GM12878 (cell line): ENCODE data around the gene VSTM2B. TPM values are rescaled to one million over a fixed set of nuclear protein-coding genes. Genes with fewer than 3 reads are reported as not detected.

Source experiments
- ATAC-seq: fragments of 200-7000 bp; cut with Tn5 transposase; 3 replicates; pipeline ENCODE4 v1.9.1; 2020; ENCODE audit warnings: mild to moderate bottlenecking, moderate library complexity
- BruUV-seq: library from RNA; stranded (reverse); fragments of 400-500 nt; replicated peaks from 2 replicates; lab custom pipeline; 2021; lab: Mats Ljungman, UMichigan
- CTCF ChIA-PET: fragments of 300-600 bp; sonication (Branson Sonifier 250); formaldehyde crosslinking; extraction: SDS; loops from one replicate; lab custom pipeline; 2021; ENCODE audit warnings: inconsistent platforms; lab: Yijun Ruan, JAX
- POLR2A ChIA-PET: fragments of 350-600 bp; formaldehyde crosslinking; extraction: SDS; loops from one replicate; lab custom pipeline; 2021; ENCODE audit warnings: inconsistent platforms; lab: Charles Lee
- RAD21 ChIA-PET: fragments of 300-600 bp; sonication (Branson Sonifier 250); formaldehyde crosslinking; loops from one replicate; lab custom pipeline; 2023; ENCODE audit warnings: antibody characterized with exemption; ENCODE audit not compliant: unreplicated experiment; lab: Charles Lee
- SMC1A ChIA-PET: fragments of 300-600 bp; sonication (Branson Sonifier 250); formaldehyde crosslinking; loops from one replicate; lab custom pipeline; 2023; ENCODE audit not compliant: unreplicated experiment, uncharacterized antibody; lab: Charles Lee
- DNase-seq: peaks from one replicate; pipeline ENCODE4 v3.0.0-alpha.2; 2011; ENCODE audit warnings: low read depth, low spot score
- FAIRE-seq: peaks from 3 replicates; lab custom pipeline; 2011; peaks lifted over from hg19 to GRCh38; lab: Jason Lieb, UNC
- H2AFZ ChIP-seq: 2 replicates; pipeline ENCODE4 v1.6.0; 2011; ENCODE audit warnings: low read depth, low read length, control low read depth; ENCODE audit not compliant: control insufficient read depth
- H3K27ac ChIP-seq: 2 replicates; pipeline ENCODE4 v1.5.1; 2011; ENCODE audit warnings: control low read depth; ENCODE audit not compliant: control insufficient read depth, insufficient read depth
- H3K27me3 ChIP-seq, 2 experiments: replicated peaks in 1 of 2; 2 replicates each; pipeline versions ENCODE4 v1.6.0 to v1.6.1; 2011; ENCODE audit warnings: low read length in 1 of 2; ENCODE audit not compliant: control insufficient read depth in 2 of 2, insufficient read depth in 2 of 2
- H3K36me3 ChIP-seq, 2 experiments: 2 replicates each; pipeline ENCODE4 v1.5.1; 2011; ENCODE audit warnings: low read length in 1 of 2; ENCODE audit not compliant: control insufficient read depth in 2 of 2, insufficient read depth in 2 of 2
- H3K4me1 ChIP-seq: 2 replicates; pipeline ENCODE4 v1.6.1; 2011; ENCODE audit warnings: mild to moderate bottlenecking, low read length, moderate library complexity, mixed read lengths; ENCODE audit not compliant: control insufficient read depth, insufficient read depth
- H3K4me2 ChIP-seq: 2 replicates; pipeline ENCODE4 v1.6.0; 2011; ENCODE audit warnings: control low read depth; ENCODE audit not compliant: control insufficient read depth, insufficient read depth
- H3K4me3 ChIP-seq: fragments of 200-600 bp; sonication (generic); 2 replicates; pipeline ENCODE4 v1.5.1; 2016
- H3K79me2 ChIP-seq: 2 replicates; pipeline ENCODE4 v1.6.0; 2011; ENCODE audit warnings: low read length; ENCODE audit not compliant: control insufficient read depth, insufficient read depth
- H3K9ac ChIP-seq: 2 replicates; pipeline ENCODE4 v1.8.0; 2011; ENCODE audit warnings: low read length, control low read depth, mixed read lengths; ENCODE audit not compliant: control insufficient read depth, insufficient read depth
- H3K9me3 ChIP-seq: replicated peaks from 3 replicates; pipeline ENCODE4 v1.5.1; 2011; ENCODE audit warnings: mild to moderate bottlenecking, low read length; ENCODE audit not compliant: control insufficient read depth, insufficient read depth
- H4K20me1 ChIP-seq: 2 replicates; pipeline ENCODE4 v1.6.0; 2011; ENCODE audit not compliant: control insufficient read depth, insufficient read depth
- CBFB ChIP-seq: IDR thresholded peaks from 2 replicates; pipeline ENCODE4 v1.6.1; 2016; ENCODE audit warnings: antibody characterized with exemption, low read depth
- CEBPB ChIP-seq, 2 experiments: fragments of 150-350 bp in 1 of 2; IDR thresholded peaks; 2 replicates each; pipeline ENCODE4 v1.6.1; 2012 to 2014; ENCODE audit warnings: low read depth in 2 of 2, low read length in 2 of 2, borderline replicate concordance in 1 of 2, inconsistent platforms in 1 of 2
- CREB1 ChIP-seq: IDR thresholded peaks from 2 replicates; pipeline ENCODE4 v1.6.1; 2012; ENCODE audit warnings: low read depth, mild to moderate bottlenecking, inconsistent platforms
- ETV6 ChIP-seq, 2 experiments: fragments of 450-650 bp in 1 of 2; IDR thresholded peaks in 1 of 2; conservative IDR thresholded peaks in 1 of 2; 2 replicates each; pipeline ENCODE4 v1.6.1; 2014; ENCODE audit warnings: antibody characterized with exemption in 1 of 2, borderline replicate concordance in 1 of 2, low read depth in 1 of 2, mild to moderate bottlenecking in 1 of 2, moderate library complexity in 1 of 2
- MEF2B ChIP-seq: fragments of 450-650 bp; IDR thresholded peaks from 2 replicates; pipeline ENCODE4 v1.6.1; 2018; ENCODE audit warnings: mild to moderate bottlenecking, moderate library complexity; ENCODE audit not compliant: partially characterized antibody, poor library complexity, severe bottlenecking
- MYB ChIP-seq: fragments of 150-350 bp; IDR thresholded peaks from 2 replicates; pipeline ENCODE4 v1.6.1; 2014; ENCODE audit warnings: mild to moderate bottlenecking, low read depth, low read length, borderline replicate concordance
- MYC ChIP-seq: IDR thresholded peaks from 2 replicates; pipeline ENCODE4 v1.6.1; 2011; ENCODE audit warnings: mild to moderate bottlenecking, low read length, moderate library complexity, inconsistent platforms; ENCODE audit not compliant: insufficient read depth, insufficient replicate concordance, insufficient read length, severe bottlenecking
- NBN ChIP-seq: fragments of 450-650 bp; IDR thresholded peaks from 2 replicates; pipeline ENCODE4 v1.6.1; 2016
- NR2F1 ChIP-seq: fragments of 450-650 bp; conservative IDR thresholded peaks from 2 replicates; pipeline ENCODE4 v1.6.1; 2017; ENCODE audit warnings: mild to moderate bottlenecking
- RBBP5 ChIP-seq: fragments of 200-600 bp; sonication (generic); conservative IDR thresholded peaks from 2 replicates; pipeline ENCODE4 v1.6.1; 2016
- ZNF384 ChIP-seq: IDR thresholded peaks from 2 replicates; pipeline ENCODE4 v1.6.1; 2012; ENCODE audit warnings: low read depth, mild to moderate bottlenecking, low read length, improper control_type of control experiment, borderline replicate concordance
- WGBS: methylation state at CpG from one replicate; pipeline ENCODE4 v1.1.6; 2016; ENCODE audit warnings: low lambda C conversion rate; ENCODE audit not compliant: insufficient replicate concordance, insufficient coverage; ENCODE audit errors: missing lambda C conversion rate; 5-methylcytosine and 5-hydroxymethylcytosine counted together
- in situ Hi-C: fragments of 300-500 bp; cut with MboI; formaldehyde crosslinking; loops from 9 replicates; pipeline ENCODE4 v1.14.3; 2018; ENCODE audit warnings: mixed read lengths
- intact Hi-C: fragments of 100-400 bp; cut with micrococcal nuclease; formaldehyde crosslinking; loops from one replicate; pipeline ENCODE4 v1.14.2; 2022; ENCODE audit not compliant: unreplicated experiment
- polyA plus RNA-seq, 11 experiments: library from polyadenylated mRNA; depleted of rRNA in 4 of 11; unstranded in 6 of 11; stranded (reverse) in 5 of 11; fragments of >200 nt; fragmentation: Nextera tagmentation in 4 of 11; fragmentation: Illumina TruSeq in 1 of 11; extraction: Ambion mirVana in 4 of 11; extraction: Trizol in 1 of 11; gene quantifications; 1 replicate in 1 of 11; 2 replicates in 10 of 11; pipeline versions ENCODE4 v1.2.1 to v1.2.3, GENCODE V29; 2011 to 2016; ENCODE audit warnings: inconsistent platforms in 2 of 11, missing spikeins in 2 of 11, low read depth in 1 of 11
- total RNA-seq, 4 experiments: library from RNA; depleted of rRNA in 3 of 4; stranded (reverse); fragments of >200 nt in 3 of 4; fragmentation: Illumina TruSeq in 1 of 4; extraction: Trizol in 1 of 4; gene quantifications; 2 replicates each; pipeline versions ENCODE4 v1.2.1 to v1.2.3, GENCODE V29; 2013 to 2021
- TF ChIP-seq, protein P1 (sequence below): fragments of 150-350 bp; IDR thresholded peaks from 2 replicates; pipeline ENCODE4 v1.6.1; 2014; ENCODE audit warnings: mild to moderate bottlenecking, low read depth, low read length
- TF ChIP-seq, protein P2 (sequence below): fragments of 450-650 bp; IDR thresholded peaks from 2 replicates; pipeline ENCODE4 v1.6.1; 2017; ENCODE audit warnings: mild to moderate bottlenecking, moderate library complexity

VSTM2B gene
- total and polyA plus RNA-seq, 10 of the 15 experiments (the other 5 are each of a cell fraction or from before 2014, with no cell fraction given): not detected

- Histone ChIP-seq H2AFZ (no peak overlapping the region), H3K27me3 (no peaks in the 10 kb centered on the region), H3K9me3 (no peaks in the 10 kb centered on the region; the same call in 2 of the 3 replicates), H4K20me1 (no peaks in the 10 kb centered on the region), H3K4me3 (no peak overlapping the region), H3K36me3 (no peaks in the 10 kb centered on the region), H3K27ac (no peak overlapping the region), H3K9ac (no peak overlapping the region), H3K4me1 (peaks cover 15% of the 10 kb centered on the region), H3K4me2 (no peak overlapping the region), H3K79me2 (no peaks in the 10 kb centered on the region)
- 0% methylated on average over 3 of the region's 3 CpGs for WGBS
- ATAC-seq: no peak
- ChIA-PET RAD21 (no interaction called here), CTCF (interaction anchor here (0.9 kb wide), 1 partner anchor 12 kb away, joined by 3 read pairs; no protein-coding TSS in a partner anchor), SMC1A (no interaction called here), POLR2A (no interaction called here)
- intact Hi-C loops: no loop called here
- TF ChIP-seq MYB (no peak), ZNF384 (no peak), ETV6 (conservative IDR thresholded peaks at IDR 0.05 in 1 of 2, IDR thresholded peaks at IDR 0.05 in 1 of 2; ENCODE audit: borderline replicate concordance in 1 of 2, low read depth in 1 of 2) (no peak), RBBP5 (no peak), MYC (no peak), MEF2B (no peak), CEBPB (IDR thresholded peaks at IDR 0.05; ENCODE audit: borderline replicate concordance in 1 of 2, low read depth in 2 of 2, low read length in 2 of 2) (no peak), NR2F1 (no peak), CREB1 (no peak), CBFB (no peak), NBN (no peak)
- TF ChIP-seq, protein P1, sequence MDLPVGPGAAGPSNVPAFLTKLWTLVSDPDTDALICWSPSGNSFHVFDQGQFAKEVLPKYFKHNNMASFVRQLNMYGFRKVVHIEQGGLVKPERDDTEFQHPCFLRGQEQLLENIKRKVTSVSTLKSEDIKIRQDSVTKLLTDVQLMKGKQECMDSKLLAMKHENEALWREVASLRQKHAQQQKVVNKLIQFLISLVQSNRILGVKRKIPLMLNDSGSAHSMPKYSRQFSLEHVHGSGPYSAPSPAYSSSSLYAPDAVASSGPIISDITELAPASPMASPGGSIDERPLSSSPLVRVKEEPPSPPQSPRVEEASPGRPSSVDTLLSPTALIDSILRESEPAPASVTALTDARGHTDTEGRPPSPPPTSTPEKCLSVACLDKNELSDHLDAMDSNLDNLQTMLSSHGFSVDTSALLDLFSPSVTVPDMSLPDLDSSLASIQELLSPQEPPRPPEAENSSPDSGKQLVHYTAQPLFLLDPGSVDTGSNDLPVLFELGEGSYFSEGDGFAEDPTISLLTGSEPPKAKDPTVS: no peak
- TF ChIP-seq, protein P2, sequence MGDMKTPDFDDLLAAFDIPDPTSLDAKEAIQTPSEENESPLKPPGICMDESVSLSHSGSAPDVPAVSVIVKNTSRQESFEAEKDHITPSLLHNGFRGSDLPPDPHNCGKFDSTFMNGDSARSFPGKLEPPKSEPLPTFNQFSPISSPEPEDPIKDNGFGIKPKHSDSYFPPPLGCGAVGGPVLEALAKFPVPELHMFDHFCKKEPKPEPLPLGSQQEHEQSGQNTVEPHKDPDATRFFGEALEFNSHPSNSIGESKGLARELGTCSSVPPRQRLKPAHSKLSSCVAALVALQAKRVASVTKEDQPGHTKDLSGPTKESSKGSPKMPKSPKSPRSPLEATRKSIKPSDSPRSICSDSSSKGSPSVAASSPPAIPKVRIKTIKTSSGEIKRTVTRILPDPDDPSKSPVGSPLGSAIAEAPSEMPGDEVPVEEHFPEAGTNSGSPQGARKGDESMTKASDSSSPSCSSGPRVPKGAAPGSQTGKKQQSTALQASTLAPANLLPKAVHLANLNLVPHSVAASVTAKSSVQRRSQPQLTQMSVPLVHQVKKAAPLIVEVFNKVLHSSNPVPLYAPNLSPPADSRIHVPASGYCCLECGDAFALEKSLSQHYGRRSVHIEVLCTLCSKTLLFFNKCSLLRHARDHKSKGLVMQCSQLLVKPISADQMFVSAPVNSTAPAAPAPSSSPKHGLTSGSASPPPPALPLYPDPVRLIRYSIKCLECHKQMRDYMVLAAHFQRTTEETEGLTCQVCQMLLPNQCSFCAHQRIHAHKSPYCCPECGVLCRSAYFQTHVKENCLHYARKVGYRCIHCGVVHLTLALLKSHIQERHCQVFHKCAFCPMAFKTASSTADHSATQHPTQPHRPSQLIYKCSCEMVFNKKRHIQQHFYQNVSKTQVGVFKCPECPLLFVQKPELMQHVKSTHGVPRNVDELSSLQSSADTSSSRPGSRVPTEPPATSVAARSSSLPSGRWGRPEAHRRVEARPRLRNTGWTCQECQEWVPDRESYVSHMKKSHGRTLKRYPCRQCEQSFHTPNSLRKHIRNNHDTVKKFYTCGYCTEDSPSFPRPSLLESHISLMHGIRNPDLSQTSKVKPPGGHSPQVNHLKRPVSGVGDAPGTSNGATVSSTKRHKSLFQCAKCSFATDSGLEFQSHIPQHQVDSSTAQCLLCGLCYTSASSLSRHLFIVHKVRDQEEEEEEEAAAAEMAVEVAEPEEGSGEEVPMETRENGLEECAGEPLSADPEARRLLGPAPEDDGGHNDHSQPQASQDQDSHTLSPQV: no peak
- FAIRE-seq: no peak
- in situ Hi-C loops: no loop called here
- BruUV-seq: no TSS peak
- no peak for DNase-seq
Measured at GRCh38 chr19:29574510-29574909, 48.7 kb downstream of the VSTM2B start.
